ENCODE measurements around the gene ZFAND3.

DNA sequence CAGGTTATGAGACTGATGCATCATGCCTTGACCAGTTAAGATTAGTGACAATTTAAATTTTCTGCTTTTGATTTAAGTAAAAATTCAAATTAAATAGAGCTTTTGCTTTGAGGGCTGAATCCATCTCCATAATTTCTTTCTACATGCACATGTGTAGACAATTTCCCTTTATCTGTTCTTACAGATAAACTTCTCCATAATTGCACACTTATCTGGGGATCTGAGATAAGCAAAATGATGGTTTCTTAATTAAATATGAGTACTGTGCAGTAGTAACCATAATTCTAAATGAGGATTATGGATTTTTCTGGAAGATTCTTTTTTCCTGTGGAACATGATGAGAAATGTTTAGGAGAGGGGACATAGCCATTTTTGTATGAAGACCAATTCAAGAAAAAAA, 44.7 kb downstream of the ZFAND3 start:
- TF ChIP-seq, protein P1, sequence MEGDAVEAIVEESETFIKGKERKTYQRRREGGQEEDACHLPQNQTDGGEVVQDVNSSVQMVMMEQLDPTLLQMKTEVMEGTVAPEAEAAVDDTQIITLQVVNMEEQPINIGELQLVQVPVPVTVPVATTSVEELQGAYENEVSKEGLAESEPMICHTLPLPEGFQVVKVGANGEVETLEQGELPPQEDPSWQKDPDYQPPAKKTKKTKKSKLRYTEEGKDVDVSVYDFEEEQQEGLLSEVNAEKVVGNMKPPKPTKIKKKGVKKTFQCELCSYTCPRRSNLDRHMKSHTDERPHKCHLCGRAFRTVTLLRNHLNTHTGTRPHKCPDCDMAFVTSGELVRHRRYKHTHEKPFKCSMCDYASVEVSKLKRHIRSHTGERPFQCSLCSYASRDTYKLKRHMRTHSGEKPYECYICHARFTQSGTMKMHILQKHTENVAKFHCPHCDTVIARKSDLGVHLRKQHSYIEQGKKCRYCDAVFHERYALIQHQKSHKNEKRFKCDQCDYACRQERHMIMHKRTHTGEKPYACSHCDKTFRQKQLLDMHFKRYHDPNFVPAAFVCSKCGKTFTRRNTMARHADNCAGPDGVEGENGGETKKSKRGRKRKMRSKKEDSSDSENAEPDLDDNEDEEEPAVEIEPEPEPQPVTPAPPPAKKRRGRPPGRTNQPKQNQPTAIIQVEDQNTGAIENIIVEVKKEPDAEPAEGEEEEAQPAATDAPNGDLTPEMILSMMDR (conservative IDR thresholded peaks at IDR 0.05; ENCODE audit: low read depth, low read length), result no peak
- no peak for TF ChIP-seq EZH2 (IDR thresholded peaks at IDR 0.05; ENCODE audit: borderline replicate concordance, low read depth, low read length, poor library complexity, severe bottlenecking)
